GM23248 (cell line): Measurements from ENCODE around the gene NTRK2.

Experiments
- EZH2 ChIP-seq: fragments of 200-600 bp; sonication (generic); IDR thresholded peaks from 2 replicates; pipeline ENCODE4 v1.6.1; 2018; ENCODE audit warnings: antibody characterized with exemption, mild to moderate bottlenecking; ENCODE audit not compliant: insufficient read depth, poor library complexity, severe bottlenecking
- EZH2phosphoT487 ChIP-seq: fragments of 200-600 bp; sonication (generic); IDR thresholded peaks from 2 replicates; pipeline ENCODE4 v1.6.1; 2018; ENCODE audit warnings: antibody characterized with exemption, moderate library complexity, mild to moderate bottlenecking, low read depth; ENCODE audit not compliant: insufficient read depth

- TF ChIP-seq EZH2phosphoT487 (no peak), EZH2 (no peak)
Measured at GRCh38 chr9:84871983-84872382, 202.5 kb downstream of the NTRK2 start.
